Measurements from ENCODE around the gene KCNMB4.

The KCNMB4 gene

DNA sequence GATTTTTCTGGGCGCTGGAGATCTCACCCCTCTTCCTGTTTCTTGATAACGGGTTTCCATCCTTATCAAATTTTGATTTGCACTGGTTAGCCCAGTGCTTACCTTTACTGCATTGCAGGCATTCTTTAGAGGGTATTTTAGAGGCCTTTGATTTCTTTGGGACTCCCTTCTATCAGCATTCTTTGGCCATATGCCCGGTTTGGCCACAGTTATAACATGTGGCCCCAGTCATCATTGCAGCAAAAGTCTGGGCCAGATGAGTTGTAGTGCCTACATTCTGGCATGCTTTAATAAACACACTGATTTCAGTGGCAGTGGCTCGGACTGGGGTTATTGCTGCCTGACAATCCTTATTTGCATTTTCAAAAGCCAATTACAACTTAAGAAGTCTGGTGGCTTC lies 82.3 kb downstream of the KCNMB4 start:
- DNase-seq, result no peak

DNA sequence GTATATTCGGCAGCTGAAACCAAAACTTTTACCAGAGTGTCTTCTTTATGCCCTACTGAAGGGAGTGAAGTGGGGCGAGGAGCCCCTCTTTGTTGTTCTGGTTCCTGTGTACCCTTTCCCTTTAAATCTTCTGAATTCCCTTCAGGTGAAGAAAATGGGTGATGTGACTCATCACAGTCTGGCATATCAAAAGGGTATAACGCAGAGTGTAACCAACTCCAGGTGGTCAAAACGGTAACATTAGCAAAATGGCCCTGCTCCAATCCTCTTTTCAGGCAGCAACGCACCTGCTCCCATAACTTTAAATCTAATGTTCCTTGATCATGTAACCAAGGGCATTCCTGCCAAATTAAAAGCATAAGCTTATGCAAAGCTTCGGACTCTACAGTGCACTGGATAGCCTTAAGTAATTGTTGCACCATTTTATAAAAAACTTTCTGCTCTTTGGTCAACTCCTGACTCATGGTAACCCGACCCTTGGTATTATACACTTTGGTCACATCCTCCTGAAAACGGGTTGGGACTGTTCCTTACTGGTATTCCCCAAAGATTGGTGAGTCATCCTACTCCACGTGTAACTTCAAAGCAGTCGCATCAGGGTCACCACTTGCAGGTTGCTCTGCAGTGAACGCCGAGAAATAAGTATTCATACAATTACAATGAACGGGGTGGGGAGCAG lies 83.1 kb downstream of the KCNMB4 start:
- no peak for DNase-seq

DNA sequence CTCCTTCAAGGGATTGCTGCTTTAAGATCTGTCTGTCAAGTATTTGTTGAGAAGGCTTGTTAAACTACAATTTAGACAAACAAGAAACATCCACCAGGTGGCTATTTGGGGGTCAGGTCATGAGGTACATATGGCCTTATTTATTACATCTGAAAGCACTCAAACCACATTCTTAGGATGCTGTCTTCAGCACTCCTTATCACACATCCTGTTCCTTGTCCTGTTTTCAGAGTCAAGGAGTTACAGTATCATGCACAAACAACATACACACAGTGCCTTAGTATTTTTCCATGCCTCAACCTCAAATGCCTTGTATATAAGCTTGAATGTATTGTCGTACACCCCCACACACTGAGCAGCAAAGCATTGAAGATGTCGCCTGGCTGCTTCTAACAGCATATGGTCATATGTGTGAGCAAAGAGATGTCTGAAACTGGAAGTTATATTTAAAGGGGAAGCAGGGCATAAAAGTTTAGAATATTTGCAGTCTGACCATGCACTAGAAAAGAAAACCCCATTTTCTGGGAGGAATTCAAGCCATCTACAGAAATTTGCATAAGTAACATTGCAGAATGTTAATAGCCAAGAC lies 83.8 kb downstream of the KCNMB4 start:
- no peak for DNase-seq

DNA sequence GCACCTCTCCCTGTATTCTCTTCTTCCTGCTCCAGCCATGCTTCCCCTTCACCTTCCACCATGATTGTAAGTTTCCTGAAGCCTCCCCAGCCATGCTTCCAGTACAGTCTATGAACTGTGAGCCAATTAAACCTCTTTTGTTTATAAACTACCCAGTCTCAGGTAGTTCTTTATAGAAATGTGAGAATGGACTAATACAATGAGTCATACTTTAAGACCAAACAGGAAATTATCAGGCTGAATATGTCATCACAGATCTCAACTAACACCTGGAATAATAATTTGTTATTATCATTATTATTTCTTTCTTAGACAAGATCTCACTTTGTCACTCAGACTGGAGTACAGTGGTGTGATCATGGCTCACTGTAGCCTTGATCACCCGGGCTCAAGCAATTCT lies 85.4 kb downstream of the KCNMB4 start:
- DNase-seq, result no peak

DNA sequence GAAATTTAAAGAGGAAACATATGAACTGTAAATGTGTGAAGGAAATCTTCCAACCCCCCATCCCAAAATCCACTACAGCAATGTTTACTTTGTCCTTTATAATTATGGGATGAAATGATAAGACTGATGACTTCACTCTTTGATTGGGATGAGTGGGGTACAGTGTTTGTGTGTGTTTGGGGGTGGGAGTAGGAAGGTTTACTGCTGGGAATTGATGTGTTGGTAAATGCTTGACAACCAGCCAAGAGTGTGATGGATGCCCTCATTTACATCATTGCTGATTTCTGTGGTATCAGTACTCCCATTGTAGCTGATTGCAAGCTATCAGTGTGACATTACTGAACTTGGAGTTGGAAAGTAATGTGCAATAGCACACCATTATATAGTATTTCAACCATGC lies 90.9 kb downstream of the KCNMB4 start:
- DNase-seq, result no peak

DNA sequence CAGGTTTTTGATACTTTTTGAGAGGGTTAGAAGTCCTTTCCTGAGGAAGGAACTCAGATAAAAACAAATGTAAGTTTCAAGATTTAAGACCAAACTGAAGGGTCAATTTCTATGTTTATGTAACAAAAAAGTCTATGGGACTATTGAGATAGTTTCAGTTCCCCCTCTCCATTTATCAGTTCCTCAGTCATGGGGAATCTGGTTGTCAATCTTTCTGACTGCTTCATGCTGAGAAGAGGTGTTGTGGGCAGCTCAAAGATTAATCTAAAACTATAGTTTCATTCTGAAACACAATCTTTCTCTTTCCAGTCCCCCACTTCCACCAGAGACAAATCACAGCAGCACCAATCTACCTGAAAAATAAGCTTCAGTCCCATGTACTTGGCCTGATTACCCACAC lies 93.7 kb downstream of the KCNMB4 start:
- DNase-seq, result no peak

DNA sequence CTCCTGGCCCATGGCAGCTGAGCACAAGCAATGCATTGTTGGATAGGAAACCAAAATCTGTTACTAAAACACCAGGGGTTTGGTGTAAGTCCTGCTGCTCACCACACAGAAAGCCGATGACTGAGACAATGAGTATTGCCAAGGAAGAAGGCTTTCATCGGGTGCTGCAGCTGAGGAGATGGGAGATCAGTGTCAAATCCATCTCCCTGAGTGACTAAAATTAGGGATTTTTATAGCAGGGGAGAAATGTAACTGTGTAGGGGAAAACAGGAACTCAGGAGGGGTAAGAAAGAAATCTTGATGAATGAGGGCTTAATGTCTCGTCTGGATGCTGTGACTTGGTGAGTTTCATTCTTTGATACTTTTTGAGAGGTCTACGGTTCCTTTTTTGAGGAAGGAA lies 97.9 kb downstream of the KCNMB4 start:
- no peak for DNase-seq

DNA sequence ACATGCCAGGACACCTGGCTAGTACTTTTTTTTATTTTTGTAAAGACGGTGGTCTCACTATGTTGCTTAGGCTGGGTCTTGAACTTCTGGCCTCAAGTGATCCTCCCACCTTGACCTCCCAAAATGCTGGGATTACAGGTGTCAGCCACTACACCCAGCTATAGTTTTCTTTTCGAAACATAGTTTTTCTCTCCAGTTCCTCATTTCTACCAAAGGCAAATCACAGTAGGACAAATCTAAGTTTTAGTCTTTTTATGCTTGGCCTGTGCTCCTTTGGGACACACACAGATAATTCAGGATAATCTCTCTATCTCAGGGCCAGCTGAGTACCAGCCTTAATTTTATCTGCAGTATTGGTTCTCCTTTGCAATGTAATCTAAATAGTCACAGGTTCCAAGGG lies 100.7 kb downstream of the KCNMB4 start:
- DNase-seq, result no peak

DNA sequence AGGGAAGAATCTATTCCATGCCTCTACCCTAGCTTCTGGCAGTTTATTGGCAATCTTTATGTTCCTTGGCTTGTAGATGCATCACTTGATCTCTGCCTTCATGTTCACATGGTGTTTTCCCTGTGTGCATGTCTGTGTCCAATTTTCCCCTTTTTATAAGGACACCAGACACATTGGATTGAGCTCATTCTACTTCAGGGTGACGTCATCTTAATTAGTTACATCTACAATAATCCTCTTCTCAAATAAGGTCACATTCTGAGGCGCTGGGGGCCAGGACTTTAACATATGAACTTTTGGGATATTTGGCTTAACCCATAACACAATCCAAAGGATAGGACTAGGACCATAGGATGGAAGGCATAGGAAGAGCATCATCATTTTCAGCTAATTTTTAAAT lies 101.4 kb downstream of the KCNMB4 start:
- DNase-seq, result no peak

DNA sequence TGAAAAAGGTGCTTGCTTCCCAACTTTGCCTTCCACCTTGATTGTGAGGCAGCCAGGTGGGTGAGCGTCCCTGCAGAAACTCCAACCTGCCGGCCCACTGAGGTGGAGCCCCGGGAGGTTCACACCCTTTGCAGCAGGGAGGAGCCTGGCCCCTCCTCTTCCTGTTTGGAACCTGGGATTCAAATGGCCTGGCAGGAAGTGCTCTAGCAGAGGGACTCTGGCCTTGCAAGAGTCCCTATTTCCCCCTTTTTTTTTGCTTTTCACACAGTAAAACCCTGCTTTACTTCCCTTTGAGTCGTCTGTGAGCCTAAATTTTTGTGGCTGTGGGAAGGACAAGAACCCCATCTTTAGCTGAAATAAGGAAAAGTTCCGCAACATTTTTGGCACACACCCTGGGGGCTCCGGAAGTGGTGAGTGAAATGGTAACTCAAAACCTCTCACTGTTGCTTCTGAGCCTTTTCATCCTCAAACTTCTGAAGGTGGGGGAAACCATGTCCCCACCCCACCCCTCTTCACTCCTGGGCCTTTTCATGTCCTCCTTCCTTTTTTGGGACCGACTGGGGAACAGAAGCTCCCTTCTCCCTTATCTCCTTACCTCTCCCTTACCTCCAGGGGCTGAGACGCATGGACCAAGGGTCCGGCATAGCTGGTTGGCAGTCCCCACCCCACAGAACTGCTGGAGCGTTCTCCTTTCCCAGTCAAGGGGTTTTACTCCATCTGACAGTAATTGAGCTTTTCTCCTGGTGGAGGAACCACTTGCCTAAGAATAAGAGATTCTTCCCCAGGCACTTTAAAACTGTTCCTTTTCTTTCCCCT lies 102.0 kb downstream of the KCNMB4 start:
- DNase-seq, result no peak

DNA sequence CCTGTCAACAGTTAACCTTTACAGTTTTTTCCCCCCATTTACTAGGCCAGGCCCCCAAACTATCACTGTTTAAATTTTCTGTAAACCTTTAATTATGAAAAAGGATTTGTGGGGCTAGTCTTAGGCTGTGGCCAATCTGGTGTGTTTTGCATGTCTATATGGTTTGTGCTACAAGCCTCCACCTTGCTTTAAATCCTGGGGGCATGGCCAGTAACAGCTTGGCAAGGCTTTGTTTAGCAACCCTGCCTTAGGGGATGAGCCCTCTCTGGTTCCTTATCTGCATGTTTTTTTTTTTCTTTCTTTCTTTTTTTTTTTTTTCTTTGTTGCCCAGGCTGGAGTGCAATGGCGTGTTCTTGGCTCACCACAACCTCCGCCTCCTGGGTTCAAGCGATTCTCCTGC lies 102.7 kb downstream of the KCNMB4 start:
- DNase-seq, result no peak

DNA sequence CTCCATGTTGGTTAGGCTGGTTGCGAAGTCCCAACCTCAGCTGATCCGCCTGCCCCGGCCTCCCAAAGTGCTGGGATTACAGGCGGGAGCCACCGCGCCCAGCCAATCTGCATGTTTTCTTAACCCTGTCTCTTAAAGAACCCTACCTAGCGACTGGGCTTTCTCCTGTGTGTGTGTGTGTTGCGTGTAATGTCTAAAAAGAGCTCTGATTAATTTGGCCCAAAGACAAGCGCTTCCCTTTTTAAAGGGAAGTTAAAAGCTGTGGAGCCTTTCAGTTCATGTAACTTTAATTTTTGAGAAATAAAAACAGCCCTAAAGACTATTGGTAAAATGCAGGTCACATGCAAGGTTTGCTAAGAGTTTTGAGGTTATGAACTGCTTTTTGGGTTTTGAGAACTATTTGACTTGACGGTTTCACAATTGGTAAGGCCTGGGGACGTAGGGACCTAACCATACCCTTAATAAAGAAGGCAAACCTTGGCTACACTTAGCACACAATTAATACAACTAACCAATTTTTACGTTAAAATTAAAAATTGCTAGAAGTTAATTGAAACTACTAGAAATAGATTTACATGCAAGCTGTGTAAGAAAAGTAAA lies 103.2 kb downstream of the KCNMB4 start:
- no peak for DNase-seq

DNA sequence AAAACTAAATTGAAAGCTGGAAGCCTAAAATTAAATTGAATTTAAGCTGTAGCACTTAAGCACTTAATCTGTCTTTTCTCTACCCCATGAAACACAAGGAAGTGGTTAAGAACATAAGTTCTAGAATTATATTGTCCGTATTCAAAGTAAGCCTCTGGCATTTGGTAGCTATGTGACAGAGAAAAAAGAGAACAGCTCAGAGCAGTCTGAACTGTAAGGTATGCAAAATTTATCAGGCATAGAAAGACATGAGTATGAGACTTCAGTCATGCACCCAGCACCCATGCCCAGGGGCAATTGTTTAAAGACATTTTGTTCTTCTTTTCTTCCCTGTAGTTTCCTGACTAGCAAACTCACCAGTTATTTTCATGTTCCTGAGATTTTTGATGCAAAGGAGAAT lies 116.7 kb downstream of the KCNMB4 start:
- DNase-seq, result no peak
